ENCODE measurements around the gene EIF5AL1. TPM values are rescaled to one million over a fixed set of nuclear protein-coding genes. Genes with fewer than 3 reads are reported as not detected.

Gene EIF5AL1
- total RNA-seq, 1 experiment from 2014 or later, result 0.17 TPM

DNA sequence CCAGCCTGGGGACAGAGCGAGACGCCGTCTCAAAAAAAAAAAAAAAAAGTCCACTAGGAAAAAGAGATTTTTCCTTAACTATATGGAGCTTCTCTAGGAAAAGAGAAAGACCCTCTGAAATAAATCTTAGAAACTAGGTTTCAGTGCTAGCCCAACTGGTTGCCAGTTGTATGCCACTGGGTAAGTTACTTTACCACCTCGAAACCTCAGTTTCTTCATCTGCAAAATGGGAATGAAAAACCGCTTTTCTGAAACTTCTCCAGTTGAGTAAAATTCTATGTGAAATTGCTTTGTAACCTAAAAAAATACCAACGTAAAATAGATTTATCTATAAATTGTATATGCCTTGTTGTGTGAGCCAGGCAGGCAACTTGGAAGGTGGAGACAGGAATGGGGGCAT lies 16.5 kb upstream of the EIF5AL1 start:
- Mint-ChIP-seq H3K36me3 (no peaks in the 10 kb centered on the region), H3K27ac (no peak overlapping the region), H3K27me3 (ENCODE audit: low read depth) (peaks cover 41% of the 10 kb centered on the region), H3K4me1 (peaks cover 4% of the 10 kb centered on the region; the same call in 1 of the 2 replicates), H3K4me3 (no peak overlapping the region), H3K9me3 (peaks cover 12% of the 10 kb centered on the region)
- ChIA-PET CTCF (interaction anchor here (0.9 to 2.0 kb wide), 3 partner anchors 28 to 121 kb away, joined by 3 to 9 read pairs (median 6); no protein-coding TSS in a partner anchor), POLR2A (no interaction called here)
- no peak for DNase-seq (ENCODE audit: low spot score)
- TF ChIP-seq IRF2 (CRISPR knock-in tag; IDR thresholded peaks at IDR 0.05; ENCODE audit: borderline replicate concordance, low read depth) (no peak), ETV6 (CRISPR knock-in tag; IDR thresholded peaks at IDR 0.05) (no peak), FOXK1 (CRISPR knock-in tag; IDR thresholded peaks at IDR 0.05) (no peak), JUN (CRISPR knock-in tag; IDR thresholded peaks at IDR 0.05) (no peak), TEAD4 (CRISPR knock-in tag; IDR thresholded peaks at IDR 0.05) (no peak), FOXJ3 (CRISPR knock-in tag; IDR thresholded peaks at IDR 0.05; ENCODE audit: borderline replicate concordance) (no peak), HMGA2 (CRISPR knock-in tag; IDR thresholded peaks at IDR 0.05) (no peak), SP1 (CRISPR knock-in tag; conservative IDR thresholded peaks at IDR 0.05) (no peak)
- TF ChIP-seq, protein P1, sequence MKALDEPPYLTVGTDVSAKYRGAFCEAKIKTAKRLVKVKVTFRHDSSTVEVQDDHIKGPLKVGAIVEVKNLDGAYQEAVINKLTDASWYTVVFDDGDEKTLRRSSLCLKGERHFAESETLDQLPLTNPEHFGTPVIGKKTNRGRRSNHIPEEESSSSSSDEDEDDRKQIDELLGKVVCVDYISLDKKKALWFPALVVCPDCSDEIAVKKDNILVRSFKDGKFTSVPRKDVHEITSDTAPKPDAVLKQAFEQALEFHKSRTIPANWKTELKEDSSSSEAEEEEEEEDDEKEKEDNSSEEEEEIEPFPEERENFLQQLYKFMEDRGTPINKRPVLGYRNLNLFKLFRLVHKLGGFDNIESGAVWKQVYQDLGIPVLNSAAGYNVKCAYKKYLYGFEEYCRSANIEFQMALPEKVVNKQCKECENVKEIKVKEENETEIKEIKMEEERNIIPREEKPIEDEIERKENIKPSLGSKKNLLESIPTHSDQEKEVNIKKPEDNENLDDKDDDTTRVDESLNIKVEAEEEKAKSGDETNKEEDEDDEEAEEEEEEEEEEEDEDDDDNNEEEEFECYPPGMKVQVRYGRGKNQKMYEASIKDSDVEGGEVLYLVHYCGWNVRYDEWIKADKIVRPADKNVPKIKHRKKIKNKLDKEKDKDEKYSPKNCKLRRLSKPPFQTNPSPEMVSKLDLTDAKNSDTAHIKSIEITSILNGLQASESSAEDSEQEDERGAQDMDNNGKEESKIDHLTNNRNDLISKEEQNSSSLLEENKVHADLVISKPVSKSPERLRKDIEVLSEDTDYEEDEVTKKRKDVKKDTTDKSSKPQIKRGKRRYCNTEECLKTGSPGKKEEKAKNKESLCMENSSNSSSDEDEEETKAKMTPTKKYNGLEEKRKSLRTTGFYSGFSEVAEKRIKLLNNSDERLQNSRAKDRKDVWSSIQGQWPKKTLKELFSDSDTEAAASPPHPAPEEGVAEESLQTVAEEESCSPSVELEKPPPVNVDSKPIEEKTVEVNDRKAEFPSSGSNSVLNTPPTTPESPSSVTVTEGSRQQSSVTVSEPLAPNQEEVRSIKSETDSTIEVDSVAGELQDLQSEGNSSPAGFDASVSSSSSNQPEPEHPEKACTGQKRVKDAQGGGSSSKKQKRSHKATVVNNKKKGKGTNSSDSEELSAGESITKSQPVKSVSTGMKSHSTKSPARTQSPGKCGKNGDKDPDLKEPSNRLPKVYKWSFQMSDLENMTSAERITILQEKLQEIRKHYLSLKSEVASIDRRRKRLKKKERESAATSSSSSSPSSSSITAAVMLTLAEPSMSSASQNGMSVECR (CRISPR knock-in tag; IDR thresholded peaks at IDR 0.05; ENCODE audit: borderline replicate concordance), result no peak
- TF ChIP-seq, protein P2, sequence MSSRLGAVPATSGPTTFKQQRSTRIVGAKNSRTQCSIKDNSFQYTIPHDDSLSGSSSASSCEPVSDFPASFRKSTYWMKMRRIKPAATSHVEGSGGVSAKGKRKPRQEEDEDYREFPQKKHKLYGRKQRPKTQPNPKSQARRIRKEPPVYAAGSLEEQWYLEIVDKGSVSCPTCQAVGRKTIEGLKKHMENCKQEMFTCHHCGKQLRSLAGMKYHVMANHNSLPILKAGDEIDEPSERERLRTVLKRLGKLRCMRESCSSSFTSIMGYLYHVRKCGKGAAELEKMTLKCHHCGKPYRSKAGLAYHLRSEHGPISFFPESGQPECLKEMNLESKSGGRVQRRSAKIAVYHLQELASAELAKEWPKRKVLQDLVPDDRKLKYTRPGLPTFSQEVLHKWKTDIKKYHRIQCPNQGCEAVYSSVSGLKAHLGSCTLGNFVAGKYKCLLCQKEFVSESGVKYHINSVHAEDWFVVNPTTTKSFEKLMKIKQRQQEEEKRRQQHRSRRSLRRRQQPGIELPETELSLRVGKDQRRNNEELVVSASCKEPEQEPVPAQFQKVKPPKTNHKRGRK (CRISPR knock-in tag; IDR thresholded peaks at IDR 0.05; ENCODE audit: borderline replicate concordance), result no peak
- TF ChIP-seq, protein P3, sequence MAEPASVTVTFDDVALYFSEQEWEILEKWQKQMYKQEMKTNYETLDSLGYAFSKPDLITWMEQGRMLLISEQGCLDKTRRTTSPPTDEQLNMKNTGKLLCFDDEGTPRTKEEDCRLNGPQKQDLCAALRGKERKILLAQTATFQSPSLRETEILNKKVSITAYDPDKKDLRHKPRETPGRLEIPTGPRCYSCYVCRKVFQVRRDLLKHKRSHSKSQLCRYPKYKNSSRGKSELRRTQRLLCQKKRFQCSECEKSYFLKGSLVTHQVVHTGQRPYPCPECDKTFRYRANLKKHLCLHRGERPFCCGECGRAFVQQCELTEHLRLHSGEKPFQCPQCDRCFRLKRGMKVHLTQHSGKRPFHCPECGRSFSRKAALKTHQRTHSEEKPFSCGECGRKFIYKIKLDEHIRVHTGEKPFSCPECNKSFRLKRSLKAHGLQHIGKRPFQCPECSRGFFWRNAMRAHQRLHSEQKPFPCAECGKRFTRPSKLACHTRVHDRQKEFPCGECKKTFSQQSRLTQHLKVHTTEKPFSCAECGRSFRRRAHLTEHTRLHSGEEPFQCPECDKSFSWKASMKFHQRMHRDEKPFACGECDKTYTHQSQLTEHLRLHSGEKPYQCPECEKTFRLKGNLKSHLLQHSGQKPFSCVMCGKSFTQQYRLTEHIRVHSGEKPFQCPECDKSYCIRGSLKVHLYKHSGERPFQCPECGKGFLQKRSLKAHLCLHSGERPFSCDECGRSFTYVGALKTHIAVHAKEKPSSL (CRISPR knock-in tag; conservative IDR thresholded peaks at IDR 0.05), result no peak
- TF ChIP-seq, protein P4, sequence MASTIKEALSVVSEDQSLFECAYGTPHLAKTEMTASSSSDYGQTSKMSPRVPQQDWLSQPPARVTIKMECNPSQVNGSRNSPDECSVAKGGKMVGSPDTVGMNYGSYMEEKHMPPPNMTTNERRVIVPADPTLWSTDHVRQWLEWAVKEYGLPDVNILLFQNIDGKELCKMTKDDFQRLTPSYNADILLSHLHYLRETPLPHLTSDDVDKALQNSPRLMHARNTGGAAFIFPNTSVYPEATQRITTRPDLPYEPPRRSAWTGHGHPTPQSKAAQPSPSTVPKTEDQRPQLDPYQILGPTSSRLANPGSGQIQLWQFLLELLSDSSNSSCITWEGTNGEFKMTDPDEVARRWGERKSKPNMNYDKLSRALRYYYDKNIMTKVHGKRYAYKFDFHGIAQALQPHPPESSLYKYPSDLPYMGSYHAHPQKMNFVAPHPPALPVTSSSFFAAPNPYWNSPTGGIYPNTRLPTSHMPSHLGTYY (CRISPR knock-in tag; IDR thresholded peaks at IDR 0.05), result no peak
- no peak for ATAC-seq

DNA sequence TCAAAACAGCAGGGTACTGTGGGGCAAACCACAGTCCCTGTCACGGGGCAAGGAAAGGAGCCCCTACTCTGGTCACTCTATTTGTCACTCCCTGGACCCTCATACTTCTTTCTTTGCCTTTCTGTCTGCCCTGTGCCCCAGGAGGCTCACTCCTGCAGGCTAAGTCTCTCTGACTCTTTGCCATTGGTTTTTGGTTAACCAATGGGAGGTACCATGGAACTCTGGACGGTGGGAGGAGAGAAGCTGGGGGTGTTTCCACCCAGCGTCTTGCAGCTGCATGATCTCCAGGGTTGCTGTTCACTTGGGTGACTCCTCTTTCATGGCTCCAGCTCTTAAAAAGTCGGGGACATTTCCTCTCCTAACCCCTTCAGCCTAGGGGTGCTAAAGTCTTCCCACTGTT lies 15.4 kb upstream of the EIF5AL1 start:
- ATAC-seq (no peak), DNase-seq (ENCODE audit: low spot score) (no peak)
- Mint-ChIP-seq H3K36me3 (no peaks in the 10 kb centered on the region), H3K4me3 (no peak overlapping the region), H3K9me3 (peaks cover 12% of the 10 kb centered on the region), H3K4me1 (no peaks in the 10 kb centered on the region), H3K27me3 (ENCODE audit: low read depth) (peaks cover 44% of the 10 kb centered on the region), H3K27ac (no peak overlapping the region)
- ChIA-PET CTCF (interaction anchor here (1.5 to 2.0 kb wide), 2 partner anchors 9 to 122 kb away, joined by 5 to 6 read pairs; no protein-coding TSS in a partner anchor), POLR2A (no interaction called here)
- TF ChIP-seq, protein P5, sequence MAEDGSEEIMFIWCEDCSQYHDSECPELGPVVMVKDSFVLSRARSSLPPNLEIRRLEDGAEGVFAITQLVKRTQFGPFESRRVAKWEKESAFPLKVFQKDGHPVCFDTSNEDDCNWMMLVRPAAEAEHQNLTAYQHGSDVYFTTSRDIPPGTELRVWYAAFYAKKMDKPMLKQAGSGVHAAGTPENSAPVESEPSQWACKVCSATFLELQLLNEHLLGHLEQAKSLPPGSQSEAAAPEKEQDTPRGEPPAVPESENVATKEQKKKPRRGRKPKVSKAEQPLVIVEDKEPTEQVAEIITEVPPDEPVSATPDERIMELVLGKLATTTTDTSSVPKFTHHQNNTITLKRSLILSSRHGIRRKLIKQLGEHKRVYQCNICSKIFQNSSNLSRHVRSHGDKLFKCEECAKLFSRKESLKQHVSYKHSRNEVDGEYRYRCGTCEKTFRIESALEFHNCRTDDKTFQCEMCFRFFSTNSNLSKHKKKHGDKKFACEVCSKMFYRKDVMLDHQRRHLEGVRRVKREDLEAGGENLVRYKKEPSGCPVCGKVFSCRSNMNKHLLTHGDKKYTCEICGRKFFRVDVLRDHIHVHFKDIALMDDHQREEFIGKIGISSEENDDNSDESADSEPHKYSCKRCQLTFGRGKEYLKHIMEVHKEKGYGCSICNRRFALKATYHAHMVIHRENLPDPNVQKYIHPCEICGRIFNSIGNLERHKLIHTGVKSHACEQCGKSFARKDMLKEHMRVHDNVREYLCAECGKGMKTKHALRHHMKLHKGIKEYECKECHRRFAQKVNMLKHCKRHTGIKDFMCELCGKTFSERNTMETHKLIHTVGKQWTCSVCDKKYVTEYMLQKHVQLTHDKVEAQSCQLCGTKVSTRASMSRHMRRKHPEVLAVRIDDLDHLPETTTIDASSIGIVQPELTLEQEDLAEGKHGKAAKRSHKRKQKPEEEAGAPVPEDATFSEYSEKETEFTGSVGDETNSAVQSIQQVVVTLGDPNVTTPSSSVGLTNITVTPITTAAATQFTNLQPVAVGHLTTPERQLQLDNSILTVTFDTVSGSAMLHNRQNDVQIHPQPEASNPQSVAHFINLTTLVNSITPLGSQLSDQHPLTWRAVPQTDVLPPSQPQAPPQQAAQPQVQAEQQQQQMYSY (CRISPR knock-in tag; IDR thresholded peaks at IDR 0.05), result no peak
- no peak for TF ChIP-seq KAT7 (CRISPR knock-in tag; IDR thresholded peaks at IDR 0.05; ENCODE audit: borderline replicate concordance)
- no peak for TF ChIP-seq IRF2 (CRISPR knock-in tag; IDR thresholded peaks at IDR 0.05; ENCODE audit: borderline replicate concordance, low read depth)
- no peak for TF ChIP-seq FOXP1 (CRISPR knock-in tag; IDR thresholded peaks at IDR 0.05; ENCODE audit: borderline replicate concordance)
- TF ChIP-seq, protein P6, sequence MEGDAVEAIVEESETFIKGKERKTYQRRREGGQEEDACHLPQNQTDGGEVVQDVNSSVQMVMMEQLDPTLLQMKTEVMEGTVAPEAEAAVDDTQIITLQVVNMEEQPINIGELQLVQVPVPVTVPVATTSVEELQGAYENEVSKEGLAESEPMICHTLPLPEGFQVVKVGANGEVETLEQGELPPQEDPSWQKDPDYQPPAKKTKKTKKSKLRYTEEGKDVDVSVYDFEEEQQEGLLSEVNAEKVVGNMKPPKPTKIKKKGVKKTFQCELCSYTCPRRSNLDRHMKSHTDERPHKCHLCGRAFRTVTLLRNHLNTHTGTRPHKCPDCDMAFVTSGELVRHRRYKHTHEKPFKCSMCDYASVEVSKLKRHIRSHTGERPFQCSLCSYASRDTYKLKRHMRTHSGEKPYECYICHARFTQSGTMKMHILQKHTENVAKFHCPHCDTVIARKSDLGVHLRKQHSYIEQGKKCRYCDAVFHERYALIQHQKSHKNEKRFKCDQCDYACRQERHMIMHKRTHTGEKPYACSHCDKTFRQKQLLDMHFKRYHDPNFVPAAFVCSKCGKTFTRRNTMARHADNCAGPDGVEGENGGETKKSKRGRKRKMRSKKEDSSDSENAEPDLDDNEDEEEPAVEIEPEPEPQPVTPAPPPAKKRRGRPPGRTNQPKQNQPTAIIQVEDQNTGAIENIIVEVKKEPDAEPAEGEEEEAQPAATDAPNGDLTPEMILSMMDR (IDR thresholded peaks at IDR 0.05), result no peak

Data from WTC11 (cell line).